Activated B cell treated with CpG ODN at 0.5 μM for 24 hours (primary cell): ENCODE measurements around the gene FABP7. TPM values are rescaled to one million over a fixed set of nuclear protein-coding genes. Genes with fewer than 3 reads are reported as not detected.

ENCODE experiments used
- ATAC-seq: fragments of 200-7000 bp; cut with Tn5 transposase; one replicate; pipeline ENCODE4 v1.10.0; 2021; ENCODE audit warnings: low read depth, mild to moderate bottlenecking, moderate library complexity
- CTCF ChIA-PET: fragments of 350-600 bp; sonication (Branson Sonifier 250); formaldehyde crosslinking; loops from one replicate; lab custom pipeline; 2021; ENCODE audit warnings: antibody characterized with exemption; lab: Charles Lee
- POLR2A ChIA-PET: fragments of 350-600 bp; sonication (Branson Sonifier 250); formaldehyde crosslinking; loops from one replicate; lab custom pipeline; 2021; ENCODE audit warnings: antibody characterized with exemption; lab: Charles Lee
- DNase-seq: peaks from one replicate; pipeline ENCODE4 v3.0.0; 2022
- H3K27ac Mint-ChIP-seq: one replicate; pipeline ENCODE4 v1.8.0; 2020; ENCODE audit warnings: mixed read lengths
- H3K27me3 Mint-ChIP-seq: one replicate; pipeline ENCODE4 v1.8.0; 2021; ENCODE audit warnings: mixed read lengths
- H3K36me3 Mint-ChIP-seq: one replicate; pipeline ENCODE4 v1.8.0; 2021; ENCODE audit warnings: low read depth, mixed read lengths
- H3K4me1 Mint-ChIP-seq: one replicate; pipeline ENCODE4 v1.8.0; 2021; ENCODE audit warnings: mixed read lengths
- H3K4me3 Mint-ChIP-seq: one replicate; pipeline ENCODE4 v1.8.0; 2020; ENCODE audit warnings: mild to moderate bottlenecking, mixed read lengths
- H3K9me3 Mint-ChIP-seq: one replicate; pipeline ENCODE4 v1.8.0; 2020; ENCODE audit warnings: mixed read lengths
- intact Hi-C: fragments of 100-400 bp; cut with micrococcal nuclease; formaldehyde crosslinking; loops from one replicate; pipeline ENCODE4 v1.15.1; 2024
- total RNA-seq: library from RNA; stranded (reverse); gene quantifications from 2 replicates; pipeline ENCODE4 v1.2.3, GENCODE V29; 2022
- TF ChIP-seq, protein P1 (sequence below): fragments of 200-600 bp; IDR thresholded peaks from one replicate; pipeline ENCODE4 v1.8.0; 2022; ENCODE audit warnings: antibody characterized with exemption, mild to moderate bottlenecking

Gene FABP7
- total RNA-seq, 1 donor from 2014 or later = not detected

DNA sequence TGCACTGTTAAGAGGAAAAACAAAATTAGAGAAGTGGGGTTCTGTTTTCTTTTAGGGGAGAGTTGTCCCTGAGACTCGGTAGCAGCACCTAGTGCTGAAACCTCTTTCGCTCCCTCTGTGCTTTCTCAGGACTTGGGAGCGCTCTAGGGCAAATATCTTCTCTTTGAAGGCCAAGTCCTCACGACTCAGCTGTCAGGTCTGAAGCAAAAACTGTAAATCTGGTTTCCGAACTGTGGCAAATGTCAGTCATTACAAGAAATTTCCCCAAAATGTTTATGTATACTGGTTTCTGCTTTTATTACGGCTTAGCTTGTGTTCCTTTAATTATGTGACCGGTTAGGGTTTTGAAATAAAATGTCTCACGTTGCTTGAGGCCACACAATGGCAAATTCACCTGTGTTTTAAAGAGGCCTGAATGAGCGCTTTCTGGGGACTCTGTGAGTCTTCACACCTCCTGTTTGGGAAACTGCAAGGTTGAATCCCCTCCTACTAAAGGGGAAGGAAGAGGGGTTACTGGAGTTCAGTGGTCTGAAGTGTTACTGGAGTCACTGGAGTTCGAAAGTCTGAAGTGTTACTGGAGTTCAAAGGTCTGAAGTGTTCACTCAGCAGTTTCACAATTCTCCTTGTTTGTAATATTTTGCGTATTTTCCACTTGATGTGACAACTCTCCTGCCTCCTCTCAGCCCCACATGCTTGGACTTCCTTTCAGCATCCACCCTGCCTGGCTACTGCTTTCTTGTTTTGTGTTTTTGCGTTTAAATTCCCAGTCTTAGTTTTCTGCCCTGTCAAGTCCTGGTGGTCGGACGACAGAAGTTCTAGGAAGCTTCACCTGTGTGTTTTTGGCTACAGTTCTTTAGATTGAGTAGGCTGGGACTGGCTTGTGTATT is 11.2 kb downstream of the FABP7 start:
- H3K36me3 Mint-ChIP-seq = peaks cover 3% of the 10 kb centered on the region
- ChIA-PET CTCF (interaction anchor here (0.8 to 1.6 kb wide), 2 partner anchors 44 to 59 kb away, joined by 3 to 4 read pairs; no protein-coding TSS in a partner anchor), POLR2A (no interaction called here)
- no peak for DNase-seq
- intact Hi-C loops = no loop called here
- peaks cover 25% of the 10 kb centered on the region for H3K4me1 Mint-ChIP-seq
- peak overlapping the region; percentile 84 for H3K27ac Mint-ChIP-seq
- ATAC-seq = no peak
- TF ChIP-seq, protein P1, sequence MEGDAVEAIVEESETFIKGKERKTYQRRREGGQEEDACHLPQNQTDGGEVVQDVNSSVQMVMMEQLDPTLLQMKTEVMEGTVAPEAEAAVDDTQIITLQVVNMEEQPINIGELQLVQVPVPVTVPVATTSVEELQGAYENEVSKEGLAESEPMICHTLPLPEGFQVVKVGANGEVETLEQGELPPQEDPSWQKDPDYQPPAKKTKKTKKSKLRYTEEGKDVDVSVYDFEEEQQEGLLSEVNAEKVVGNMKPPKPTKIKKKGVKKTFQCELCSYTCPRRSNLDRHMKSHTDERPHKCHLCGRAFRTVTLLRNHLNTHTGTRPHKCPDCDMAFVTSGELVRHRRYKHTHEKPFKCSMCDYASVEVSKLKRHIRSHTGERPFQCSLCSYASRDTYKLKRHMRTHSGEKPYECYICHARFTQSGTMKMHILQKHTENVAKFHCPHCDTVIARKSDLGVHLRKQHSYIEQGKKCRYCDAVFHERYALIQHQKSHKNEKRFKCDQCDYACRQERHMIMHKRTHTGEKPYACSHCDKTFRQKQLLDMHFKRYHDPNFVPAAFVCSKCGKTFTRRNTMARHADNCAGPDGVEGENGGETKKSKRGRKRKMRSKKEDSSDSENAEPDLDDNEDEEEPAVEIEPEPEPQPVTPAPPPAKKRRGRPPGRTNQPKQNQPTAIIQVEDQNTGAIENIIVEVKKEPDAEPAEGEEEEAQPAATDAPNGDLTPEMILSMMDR = no peak
- peak overlapping the region; percentile 94 for H3K4me3 Mint-ChIP-seq
- no peaks in the 10 kb centered on the region for H3K9me3 Mint-ChIP-seq
- peaks cover 26% of the 10 kb centered on the region for H3K27me3 Mint-ChIP-seq

DNA sequence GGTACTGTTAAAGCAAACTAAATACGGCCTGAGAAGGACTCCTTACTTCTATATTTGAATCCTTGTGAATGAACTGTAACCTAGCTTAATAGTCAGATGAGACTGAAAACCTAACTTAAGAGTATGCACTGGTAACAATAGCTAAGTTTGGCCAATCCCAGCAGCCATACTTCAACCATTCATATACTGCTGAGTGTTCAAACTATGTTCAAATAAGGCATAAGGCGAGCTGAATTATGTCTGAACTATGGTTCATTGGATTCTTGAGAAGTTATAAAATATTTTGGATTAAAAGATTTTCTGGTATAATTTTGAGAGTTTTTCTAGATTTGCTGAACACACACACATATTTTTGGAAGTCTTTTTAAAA is 11.8 kb downstream of the FABP7 start:
- TF ChIP-seq, protein P1 = no peak
- no peak overlapping the region for H3K27ac Mint-ChIP-seq
- DNase-seq (no peak), ATAC-seq (no peak)
- peaks cover 25% of the 10 kb centered on the region for H3K4me1 Mint-ChIP-seq
- H3K36me3 Mint-ChIP-seq = peaks cover 3% of the 10 kb centered on the region
- H3K27me3 Mint-ChIP-seq = peaks cover 21% of the 10 kb centered on the region
- intact Hi-C loops = no loop called here
- no peak overlapping the region for H3K4me3 Mint-ChIP-seq
- H3K9me3 Mint-ChIP-seq = no peaks in the 10 kb centered on the region
- POLR2A ChIA-PET = no interaction called here
- CTCF ChIA-PET = interaction anchor here (0.8 to 1.6 kb wide), 2 partner anchors 43 to 60 kb away, joined by 3 to 4 read pairs; no protein-coding TSS in a partner anchor

DNA sequence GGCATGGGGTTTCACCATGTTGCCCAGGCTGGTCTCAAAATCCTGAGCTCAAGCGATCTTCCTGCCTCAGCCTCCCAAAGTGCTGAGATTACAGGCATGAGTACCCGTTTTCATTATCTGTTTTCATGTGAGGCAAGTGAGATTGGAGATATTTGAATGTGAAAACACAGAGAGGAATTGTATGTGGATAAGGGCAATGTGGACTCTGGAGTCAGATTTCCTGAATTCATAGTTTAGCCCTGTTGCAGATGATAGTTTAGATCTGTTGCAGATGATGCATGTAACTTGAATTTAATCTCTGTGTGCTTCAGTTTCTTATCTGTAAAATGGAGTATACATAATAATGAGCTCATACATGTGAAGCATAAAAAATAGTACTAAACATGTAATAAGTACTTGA is 13.2 kb downstream of the FABP7 start:
- Mint-ChIP-seq H3K27ac (no peak overlapping the region), H3K9me3 (no peaks in the 10 kb centered on the region), H3K4me3 (no peak overlapping the region), H3K27me3 (peaks cover 15% of the 10 kb centered on the region), H3K36me3 (peaks cover 3% of the 10 kb centered on the region), H3K4me1 (peaks cover 25% of the 10 kb centered on the region)
- TF ChIP-seq, protein P1 = no peak
- ChIA-PET POLR2A (no interaction called here), CTCF (no interaction called here)
- ATAC-seq = no peak
- intact Hi-C loops = no loop called here
- no peak for DNase-seq

DNA sequence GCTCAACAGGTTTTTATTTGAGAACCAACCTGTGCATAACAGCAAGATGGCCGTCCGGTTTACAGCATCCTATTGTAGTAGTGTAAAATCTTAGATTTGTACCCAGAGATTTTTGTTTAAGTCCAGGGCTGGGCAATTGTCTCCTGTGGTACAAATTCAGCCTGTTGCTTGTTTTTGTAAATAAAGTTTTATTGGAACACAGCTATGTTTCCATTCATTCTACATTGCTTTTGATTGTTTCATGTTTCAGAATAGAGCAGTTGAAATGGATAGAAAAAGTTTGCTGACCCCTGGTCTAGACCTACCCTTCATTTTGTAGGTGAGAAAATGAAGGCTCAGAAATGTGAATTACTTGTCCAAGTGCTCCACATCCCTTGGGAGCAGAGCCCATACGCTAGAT is 18.0 kb downstream of the FABP7 start:
- DNase-seq (no peak), ATAC-seq (no peak)
- Mint-ChIP-seq H3K9me3 (no peaks in the 10 kb centered on the region), H3K27me3 (no peaks in the 10 kb centered on the region), H3K27ac (no peak overlapping the region), H3K4me3 (no peak overlapping the region), H3K36me3 (no peaks in the 10 kb centered on the region), H3K4me1 (no peaks in the 10 kb centered on the region)
- POLR2A ChIA-PET = no interaction called here
- CTCF ChIA-PET = no interaction called here
- intact Hi-C loops = no loop called here
- TF ChIP-seq, protein P1 = no peak

DNA sequence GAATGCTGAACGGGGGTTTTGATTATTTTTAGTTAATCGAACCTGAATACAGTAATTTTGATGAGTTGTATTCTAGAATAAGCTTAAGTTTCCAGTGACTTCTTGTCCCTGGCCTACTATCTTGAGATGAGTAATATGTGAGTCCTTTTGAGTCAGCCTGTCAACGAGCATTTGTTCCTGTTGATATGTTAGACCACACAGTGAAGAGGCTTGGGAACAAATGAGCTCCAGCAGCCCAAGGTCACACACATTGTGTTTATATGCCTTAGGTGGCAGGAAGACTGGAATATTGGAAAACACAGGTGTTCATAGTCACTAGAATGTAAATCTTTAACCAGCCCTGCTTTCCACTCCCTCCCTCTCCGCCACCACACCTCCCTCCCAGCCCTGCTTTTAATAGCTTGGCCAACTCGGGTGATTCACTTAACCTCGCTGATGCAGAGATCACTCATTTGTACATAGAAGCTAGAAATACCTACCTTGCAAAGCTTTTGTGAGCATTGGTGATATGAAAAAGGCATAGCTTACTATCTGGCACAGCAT is 18.7 kb downstream of the FABP7 start:
- POLR2A ChIA-PET = no interaction called here
- no peaks in the 10 kb centered on the region for H3K9me3 Mint-ChIP-seq
- ATAC-seq (no peak), DNase-seq (no peak)
- H3K27ac Mint-ChIP-seq = no peak overlapping the region
- intact Hi-C loops = no loop called here
- H3K27me3 Mint-ChIP-seq = no peaks in the 10 kb centered on the region
- no peaks in the 10 kb centered on the region for H3K4me1 Mint-ChIP-seq
- no peaks in the 10 kb centered on the region for H3K36me3 Mint-ChIP-seq
- no peak overlapping the region for H3K4me3 Mint-ChIP-seq
- CTCF ChIA-PET = no interaction called here
- TF ChIP-seq, protein P1 = no peak
